AG09309 (cell line): Measurements from ENCODE around the gene P2RY11.

Experiments used
- DNase-seq: peaks from one replicate; pipeline ENCODE4 v3.0.0-alpha.2; 2010; ENCODE audit warnings: low read depth
- H3K4me3 ChIP-seq: 2 replicates; pipeline ENCODE4 v1.5.1; 2011; ENCODE audit warnings: mild to moderate bottlenecking, low read depth, low read length, moderate library complexity; ENCODE audit not compliant: control insufficient read depth
- TF ChIP-seq, protein P1 (sequence below): IDR thresholded peaks from 2 replicates; pipeline ENCODE4 v1.5.1; 2011; ENCODE audit warnings: mild to moderate bottlenecking, low read depth, low read length, inconsistent platforms; ENCODE audit not compliant: insufficient read depth, control insufficient read depth; ENCODE audit errors: missing control alignments

P2RY11 gene

DNA sequence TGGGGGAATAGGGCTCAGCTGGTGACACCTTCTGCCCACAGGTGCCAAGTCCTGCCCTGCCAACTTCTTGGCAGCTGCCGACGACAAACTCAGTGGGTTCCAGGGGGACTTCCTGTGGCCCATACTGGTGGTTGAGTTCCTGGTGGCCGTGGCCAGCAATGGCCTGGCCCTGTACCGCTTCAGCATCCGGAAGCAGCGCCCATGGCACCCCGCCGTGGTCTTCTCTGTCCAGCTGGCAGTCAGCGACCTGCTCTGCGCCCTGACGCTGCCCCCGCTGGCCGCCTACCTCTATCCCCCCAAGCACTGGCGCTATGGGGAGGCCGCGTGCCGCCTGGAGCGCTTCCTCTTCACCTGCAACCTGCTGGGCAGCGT lies 2.1 kb downstream of the P2RY11 start:
- DNase-seq, result no peak
- TF ChIP-seq, protein P1, sequence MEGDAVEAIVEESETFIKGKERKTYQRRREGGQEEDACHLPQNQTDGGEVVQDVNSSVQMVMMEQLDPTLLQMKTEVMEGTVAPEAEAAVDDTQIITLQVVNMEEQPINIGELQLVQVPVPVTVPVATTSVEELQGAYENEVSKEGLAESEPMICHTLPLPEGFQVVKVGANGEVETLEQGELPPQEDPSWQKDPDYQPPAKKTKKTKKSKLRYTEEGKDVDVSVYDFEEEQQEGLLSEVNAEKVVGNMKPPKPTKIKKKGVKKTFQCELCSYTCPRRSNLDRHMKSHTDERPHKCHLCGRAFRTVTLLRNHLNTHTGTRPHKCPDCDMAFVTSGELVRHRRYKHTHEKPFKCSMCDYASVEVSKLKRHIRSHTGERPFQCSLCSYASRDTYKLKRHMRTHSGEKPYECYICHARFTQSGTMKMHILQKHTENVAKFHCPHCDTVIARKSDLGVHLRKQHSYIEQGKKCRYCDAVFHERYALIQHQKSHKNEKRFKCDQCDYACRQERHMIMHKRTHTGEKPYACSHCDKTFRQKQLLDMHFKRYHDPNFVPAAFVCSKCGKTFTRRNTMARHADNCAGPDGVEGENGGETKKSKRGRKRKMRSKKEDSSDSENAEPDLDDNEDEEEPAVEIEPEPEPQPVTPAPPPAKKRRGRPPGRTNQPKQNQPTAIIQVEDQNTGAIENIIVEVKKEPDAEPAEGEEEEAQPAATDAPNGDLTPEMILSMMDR, result no peak
- H3K4me3 ChIP-seq, result no peak overlapping the region

- TF ChIP-seq, protein P1, result no peak
- no peak overlapping the region for H3K4me3 ChIP-seq
- no peak for DNase-seq
Measured at GRCh38 chr19:10113964-10114650, 2.6 kb downstream of the P2RY11 start.

GRCh38 chr19:10114651-10115391 lies 3.3 kb downstream of the P2RY11 start:
- TF ChIP-seq, protein P1, result no peak
- DNase-seq, result no peak
- H3K4me3 ChIP-seq, result no peak overlapping the region

GRCh38 chr19:10115392-10116084 lies 4.0 kb downstream of the P2RY11 start:
- TF ChIP-seq, protein P1, result no peak

GRCh38 chr19:10116085-10116865 lies 4.8 kb downstream of the P2RY11 start:
- DNase-seq, result no peak
- TF ChIP-seq, protein P1, result no peak
- H3K4me3 ChIP-seq, result no peak overlapping the region

More at GRCh38 chr19:10115392-10116084, 4.0 kb downstream of the P2RY11 start:
- no peak overlapping the region for H3K4me3 ChIP-seq
- no peak for DNase-seq
